SHP77 (cell line): Measurements from ENCODE around the gene GAK.
A peak's percentile ranks its signal among the peaks of the same experiment; 100 is the strongest.

ENCODE experiments used
- DNase-seq, 2 experiments: peaks; one replicate each; lab custom pipeline; 2025; lab: John Stamatoyannopoulos, UW

The GAK gene

DNA sequence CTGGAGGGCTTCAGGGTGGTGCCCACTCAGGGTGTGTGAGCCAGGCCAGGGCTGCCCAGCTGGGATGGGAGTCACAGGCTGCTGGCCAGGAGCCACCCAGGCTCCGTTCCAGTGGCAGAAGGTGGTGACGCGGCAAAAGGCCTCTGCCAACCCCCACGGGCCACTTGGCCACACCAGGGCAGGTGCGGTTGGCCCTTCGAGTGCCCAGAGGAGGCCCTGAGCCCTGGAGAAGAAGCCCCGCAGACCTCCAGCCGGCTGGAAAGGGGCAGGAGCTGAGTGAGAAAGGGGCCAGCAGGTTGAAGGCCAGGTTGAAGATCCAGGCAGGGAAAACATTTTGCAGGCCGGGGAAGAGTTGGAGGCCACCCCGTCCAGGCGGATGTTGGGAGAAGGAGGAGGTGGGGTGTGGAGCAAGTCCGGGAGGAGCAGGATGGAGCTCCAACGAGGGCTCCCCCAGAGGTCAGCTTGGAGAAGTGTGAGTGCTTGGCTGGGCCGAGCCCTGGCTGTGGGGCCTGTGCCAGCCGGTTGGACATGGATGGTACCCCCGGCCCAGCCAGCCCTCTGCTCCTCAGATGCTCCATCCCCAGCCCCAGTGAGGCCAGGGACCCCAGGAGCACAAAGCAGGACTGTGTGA, 103.4 kb downstream of the GAK start:
- peak; percentile 19 to 22 for DNase-seq

DNA sequence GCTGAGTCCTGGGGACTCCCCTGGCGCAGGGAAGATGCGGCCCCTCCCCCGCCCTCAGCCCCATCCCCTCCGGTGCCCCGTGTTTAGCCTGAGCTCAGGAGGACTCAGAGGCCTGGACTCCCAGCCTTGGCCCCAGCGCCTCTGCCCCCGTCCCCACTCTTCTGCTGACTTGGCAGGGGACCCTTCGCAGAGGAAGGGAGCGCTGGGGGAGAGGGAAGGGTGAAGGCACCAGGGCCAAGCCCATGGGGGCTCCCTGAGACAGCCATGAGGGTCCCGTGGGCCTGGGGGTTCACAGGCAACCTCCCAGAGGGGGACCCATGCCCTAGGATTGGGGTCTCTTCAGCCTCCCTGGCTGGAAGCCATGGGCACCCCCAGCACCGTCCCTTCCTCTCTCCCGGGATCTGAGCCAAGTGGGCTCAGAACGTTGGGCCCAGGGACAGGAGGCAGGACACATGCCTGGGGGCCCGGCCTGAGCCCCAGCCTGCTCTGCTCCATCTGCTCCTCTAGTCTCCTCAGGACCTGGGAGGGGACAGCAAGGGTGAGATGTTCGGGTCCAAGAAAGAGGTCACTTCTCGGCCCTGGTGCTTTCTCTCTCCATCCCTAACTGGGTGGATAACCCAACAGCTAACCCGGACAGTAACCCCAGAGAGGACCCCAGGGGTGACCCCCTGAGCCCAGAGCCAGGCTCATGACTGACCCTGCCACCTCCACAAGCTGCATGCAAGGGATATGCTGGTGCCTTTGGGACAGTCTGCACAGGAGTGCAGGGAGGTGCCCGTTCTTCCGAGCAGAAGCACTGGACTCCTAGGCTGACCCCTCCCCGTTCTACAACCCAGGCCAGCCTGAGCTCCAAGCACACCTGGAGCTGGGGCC, 104.7 kb downstream of the GAK start:
- no peak for DNase-seq

DNA sequence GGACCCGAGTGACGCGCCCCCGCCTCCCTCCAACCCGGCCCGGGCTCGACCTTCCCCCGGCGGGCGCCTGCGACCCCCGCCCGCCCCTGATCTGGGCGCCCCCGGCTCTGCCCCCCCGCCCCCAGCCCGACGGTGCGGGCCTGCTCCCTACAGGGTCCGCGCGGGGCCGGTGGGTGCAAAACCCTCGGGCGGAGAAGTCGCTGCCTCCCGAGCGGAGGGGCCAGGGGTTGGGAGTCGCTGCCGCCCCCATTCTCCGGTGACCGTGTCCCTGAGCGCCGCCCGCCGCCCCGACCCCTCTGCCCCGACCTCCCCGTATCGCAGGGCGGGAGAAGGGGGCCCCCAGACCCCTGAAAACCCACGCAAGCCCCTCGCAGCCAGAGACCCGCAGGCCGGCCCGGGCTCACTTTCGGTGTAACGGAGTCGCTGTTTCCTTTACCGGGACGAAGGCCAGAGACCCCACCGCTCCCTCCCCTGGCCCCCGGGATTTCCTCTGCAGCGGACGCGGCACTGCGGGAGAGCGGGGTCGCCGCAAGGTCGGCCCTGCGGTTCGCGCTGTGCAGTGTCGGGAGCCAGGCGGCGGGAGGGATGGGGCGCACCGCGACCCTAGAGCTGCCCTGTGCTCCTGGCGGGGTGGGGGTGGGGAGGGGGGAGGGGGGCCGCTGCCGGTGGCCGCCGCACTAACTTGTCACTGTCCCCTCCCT, 105.5 kb downstream of the GAK start:
- no peak for DNase-seq

DNA sequence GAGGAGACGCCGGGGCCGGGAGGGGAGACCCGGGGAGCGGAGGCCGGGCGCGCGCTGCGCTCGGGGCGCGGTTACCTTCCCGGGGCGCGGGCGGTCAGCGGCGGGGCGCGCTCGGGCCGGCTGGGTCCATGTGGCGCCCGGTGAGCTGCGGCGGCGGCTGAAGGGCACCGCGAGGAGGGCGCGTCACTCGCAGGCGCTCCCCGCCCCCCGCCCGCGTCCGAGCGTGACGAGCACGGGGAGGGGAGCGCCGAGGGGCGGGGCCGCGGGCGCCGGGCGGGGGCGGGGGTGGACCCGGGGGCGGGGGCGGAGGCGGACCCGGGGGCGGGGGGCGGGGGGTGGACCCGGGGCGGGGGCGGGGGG, 106.2 kb downstream of the GAK start, which contains the start of gene CPLX1:
Gene CPLX1, minus strand, starts transcription at position 159 of the 360 bp plus-strand sequence. CDS start 1,607 bp downstream, outside the sequence.
- DNase-seq, result peak in 1 of 2 experiments; percentile 5

DNA sequence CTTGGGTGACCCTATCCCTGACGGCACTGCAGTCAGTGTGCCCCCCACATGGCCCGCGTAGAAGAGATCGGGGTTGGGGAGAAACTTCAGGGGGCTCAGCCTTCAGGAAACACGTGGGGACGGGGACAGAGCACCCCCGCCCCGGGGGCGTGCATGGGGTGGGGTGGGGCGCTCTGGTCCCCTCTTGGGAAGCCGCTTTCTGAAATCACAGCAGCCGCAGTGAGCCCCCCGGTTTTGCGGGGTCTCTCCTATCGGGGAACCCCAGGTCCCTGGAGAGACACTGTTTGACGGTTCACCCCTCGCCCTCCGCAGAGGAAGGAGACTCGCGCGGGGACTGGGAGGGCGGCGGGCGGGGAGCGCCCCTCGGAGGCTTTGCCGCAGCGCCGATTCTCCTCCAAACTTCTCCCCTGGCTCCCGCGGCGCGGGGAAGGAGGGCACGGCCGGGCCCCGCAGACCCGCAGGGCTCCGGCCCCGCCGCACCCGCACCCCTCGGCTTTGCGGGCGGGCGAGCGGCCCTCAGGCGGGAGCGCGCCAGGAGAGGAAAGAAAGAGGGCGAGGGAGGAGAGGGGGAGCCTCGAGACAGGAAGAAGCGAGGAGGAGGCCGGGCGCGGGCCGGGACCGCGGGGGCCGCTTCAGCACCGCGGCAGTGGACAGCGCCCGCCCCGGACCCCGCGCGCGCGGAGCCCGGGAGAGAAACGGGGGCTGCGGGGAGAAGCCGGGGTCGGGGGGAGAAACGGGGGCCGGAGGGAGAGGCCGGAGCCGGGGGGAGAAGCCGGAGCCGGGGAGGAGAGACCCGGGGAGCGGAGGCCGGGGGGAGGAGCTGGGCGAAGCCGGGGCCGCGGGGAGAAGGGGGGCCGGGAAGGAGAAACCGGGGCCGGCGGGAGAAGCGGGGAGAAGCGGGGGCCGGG, 106.8 kb downstream of the GAK start:
- no peak for DNase-seq

DNA sequence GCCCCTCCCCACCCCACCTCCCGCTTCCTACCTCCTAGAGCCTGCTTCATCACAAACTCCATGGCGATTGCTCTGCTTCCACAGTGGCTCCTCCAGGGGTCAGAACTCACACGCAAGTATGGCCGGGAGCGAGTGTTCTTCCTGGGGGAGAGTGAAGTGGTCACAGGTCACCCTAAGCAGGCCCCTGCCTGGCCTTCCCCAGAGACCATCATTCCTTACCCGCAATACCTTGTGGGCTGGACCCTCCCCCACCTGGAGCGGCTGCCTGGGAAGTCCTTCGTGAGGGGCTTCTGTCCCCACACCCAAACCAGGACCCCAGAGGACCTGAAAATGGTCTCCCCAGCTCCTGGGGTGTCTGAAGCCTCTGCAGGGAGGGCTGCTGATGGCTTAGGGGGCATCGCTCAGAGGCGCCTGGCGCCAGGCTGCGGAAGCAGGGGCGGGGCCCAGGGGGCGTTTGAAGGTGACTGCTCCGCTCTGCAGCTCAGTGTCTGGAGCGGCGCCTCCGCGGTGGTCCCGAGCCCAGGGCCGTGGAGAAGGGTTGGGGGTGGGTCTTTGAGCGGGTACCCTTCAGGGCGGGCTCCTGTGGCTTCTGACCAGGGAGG, 107.6 kb downstream of the GAK start:
- DNase-seq, result no peak

DNA sequence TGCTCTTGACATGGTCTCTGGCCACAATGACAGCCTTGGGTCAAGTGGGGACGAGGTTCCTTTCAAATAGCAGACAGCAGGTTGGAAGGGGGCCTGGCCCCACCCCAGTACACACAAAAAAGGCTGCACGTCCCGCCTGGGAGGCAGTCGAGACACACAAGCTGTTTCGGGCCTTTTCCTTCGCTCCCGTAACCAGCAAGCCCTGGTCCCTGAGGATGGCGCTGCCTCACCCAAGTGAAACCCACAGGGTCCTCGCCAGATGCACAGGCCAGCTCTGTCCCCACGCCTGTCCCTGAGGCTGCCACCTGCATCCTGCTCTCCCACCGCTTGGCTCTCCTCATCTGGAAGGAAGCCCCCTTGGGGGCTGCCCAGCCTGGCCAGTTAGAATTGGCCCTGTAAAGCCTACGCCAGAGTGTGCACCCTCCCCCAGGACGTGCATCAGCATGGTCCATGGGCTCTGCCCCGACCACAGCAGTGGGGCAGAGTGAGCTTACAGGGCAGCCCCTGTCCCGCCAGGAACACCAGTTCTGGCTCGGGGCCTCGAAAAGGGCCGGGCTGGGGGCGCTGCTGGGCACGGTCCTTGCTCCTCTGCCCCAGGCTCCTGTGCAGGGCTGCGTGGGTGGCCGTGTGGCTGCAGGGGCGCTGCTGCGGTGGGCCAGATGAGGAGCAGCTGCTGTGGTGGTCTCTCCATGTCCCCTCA, 108.2 kb downstream of the GAK start:
- DNase-seq, result no peak

DNA sequence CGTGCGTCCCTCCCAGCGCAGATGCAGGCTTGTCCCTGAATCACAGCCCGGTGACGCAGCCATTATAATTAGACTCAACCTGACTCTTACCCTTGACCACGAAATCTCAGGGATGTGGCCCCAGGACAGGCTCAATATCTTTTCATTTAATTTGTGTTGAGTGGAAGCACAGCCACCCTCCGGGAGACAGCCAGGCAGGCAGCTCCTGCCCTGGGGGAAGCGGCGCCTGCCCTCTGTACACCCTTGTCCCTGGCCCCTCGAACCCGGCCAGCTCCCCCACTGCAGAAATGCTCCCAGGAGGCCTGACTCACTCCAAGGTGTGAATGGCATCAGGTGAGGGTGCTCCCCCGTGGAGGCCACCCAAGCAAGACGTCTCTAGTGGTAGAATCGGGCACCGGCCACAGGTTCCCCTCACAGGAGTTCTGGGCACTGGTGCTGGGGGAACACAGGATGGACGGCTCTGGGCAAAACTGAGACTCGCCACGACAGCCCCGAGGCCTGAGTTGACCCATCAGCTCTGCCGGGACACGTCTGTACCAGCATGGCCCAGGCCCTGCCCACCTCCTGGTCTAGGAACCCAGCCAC, 108.8 kb downstream of the GAK start:
- DNase-seq, result no peak

DNA sequence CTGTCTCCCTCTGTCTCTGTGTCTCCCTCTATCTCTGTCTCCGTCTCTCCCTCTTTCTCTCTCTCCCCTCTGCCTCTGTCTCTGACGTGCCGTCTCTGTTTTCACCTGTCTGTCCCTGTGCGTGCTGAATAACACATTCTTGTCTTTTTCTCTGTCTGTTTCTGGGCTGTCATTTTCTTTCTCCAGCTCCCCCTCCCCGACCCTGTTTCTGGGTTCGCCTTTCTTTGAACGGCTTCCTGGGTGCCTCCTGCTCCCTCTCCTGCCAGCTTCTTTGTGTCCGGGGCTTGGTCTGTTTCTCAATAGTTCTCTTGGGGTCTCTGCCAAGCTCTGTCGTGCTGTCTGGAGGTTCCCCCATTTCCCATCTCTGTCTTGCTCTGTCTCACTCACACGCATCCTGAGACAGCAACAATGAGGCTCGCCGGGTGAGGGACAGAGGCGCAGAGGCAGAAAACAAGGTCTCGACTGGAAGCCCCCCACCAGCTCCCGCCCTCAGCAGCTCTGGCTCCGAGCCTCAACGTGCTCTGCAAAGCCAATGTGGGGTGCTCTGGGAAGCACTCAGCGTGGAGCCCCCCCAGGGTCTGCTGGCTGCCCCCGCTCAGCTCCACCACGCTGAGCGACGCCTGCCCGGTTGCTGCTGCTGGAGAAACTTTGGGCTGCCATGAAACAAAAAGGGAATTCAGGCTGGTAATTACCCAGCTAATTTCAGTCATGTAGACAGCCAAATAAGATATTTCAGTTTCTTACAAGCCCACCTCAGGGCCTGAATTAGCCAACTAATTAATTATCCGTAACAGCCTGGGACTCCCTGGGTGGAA, 109.5 kb downstream of the GAK start:
- no peak for DNase-seq

DNA sequence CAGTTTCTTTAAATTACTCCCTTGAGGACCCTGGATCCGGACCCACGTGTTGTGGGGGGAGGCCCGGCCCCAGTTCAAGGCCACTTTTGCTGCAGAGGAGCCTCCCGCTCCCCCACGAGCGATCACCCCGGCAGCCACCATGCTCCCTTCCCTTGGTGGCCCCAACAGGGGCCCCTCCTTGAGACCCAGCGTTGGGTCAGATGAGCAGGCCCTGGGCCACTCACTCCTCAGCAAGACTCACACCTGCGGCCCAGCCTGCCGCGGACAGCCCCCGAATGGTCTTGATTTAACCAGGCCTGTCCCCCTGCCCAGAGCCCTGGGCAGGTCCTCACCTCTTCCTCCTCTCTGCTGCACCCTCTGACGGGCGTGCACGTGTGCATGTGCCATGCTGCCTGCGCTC, 110.5 kb downstream of the GAK start:
- no peak for DNase-seq

DNA sequence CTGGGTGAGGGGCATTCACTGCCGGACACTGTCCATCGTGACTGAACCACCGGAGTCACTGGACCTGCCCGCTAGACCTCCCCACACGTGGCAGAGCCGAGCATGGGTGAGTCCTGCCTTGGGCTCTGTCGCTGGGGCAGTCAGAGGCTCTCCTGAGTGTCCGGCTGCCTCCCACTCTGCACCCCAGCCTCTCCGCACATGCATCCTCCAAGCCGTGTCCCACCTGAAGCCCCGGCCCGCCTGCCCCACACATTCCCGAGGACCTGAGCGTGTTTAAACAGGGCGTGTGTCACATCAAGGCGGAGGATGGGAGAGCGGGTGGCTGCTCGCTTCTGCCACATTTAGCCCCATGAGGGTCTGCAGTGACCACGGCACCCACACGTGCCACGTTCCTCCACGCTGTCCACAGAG, 110.9 kb downstream of the GAK start:
- no peak for DNase-seq

DNA sequence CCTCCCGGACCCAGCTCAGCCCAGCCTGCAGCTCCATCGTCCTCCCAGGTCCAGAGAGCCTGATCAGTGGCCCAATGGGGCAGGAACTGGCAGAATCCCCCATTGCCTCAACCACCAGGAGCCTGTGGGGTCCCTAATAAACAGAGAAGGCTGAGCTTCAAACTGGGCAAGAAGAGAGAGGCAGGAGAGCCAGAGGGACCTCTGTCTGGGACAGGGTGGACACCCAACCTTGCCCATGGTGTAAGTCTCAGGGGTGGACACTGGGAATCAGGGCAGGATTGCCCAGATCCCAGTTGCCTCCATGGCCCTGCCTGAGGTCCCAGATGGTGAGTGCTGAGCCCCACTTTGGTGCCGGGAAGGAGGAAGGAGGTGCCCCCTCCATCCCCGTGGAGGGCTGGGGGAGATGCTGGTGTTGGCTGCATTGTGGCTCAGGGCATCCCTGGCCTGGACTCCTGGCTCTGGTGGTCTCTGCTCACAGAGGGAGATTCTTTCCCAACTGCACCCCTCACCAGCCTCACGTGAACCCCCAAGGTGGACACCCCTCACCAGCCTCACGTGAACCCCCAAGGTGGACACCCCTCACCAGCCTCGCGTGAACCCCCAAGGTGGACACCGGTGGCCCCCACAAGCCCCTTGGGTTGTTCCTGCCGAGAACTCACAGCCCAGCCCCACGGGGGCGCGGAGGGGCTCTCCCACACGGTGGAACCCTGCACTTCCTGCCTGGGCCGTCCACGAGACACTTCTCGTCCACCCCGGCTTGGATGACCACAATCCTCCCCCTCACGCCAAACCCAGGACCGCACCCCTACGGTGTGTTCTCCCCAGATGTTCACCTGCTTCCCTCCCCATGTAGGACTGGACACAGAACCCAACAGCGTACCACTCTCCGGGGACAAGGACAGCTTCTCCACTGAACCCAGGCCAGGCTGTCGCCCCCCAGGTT, 111.6 kb downstream of the GAK start:
- no peak for DNase-seq

DNA sequence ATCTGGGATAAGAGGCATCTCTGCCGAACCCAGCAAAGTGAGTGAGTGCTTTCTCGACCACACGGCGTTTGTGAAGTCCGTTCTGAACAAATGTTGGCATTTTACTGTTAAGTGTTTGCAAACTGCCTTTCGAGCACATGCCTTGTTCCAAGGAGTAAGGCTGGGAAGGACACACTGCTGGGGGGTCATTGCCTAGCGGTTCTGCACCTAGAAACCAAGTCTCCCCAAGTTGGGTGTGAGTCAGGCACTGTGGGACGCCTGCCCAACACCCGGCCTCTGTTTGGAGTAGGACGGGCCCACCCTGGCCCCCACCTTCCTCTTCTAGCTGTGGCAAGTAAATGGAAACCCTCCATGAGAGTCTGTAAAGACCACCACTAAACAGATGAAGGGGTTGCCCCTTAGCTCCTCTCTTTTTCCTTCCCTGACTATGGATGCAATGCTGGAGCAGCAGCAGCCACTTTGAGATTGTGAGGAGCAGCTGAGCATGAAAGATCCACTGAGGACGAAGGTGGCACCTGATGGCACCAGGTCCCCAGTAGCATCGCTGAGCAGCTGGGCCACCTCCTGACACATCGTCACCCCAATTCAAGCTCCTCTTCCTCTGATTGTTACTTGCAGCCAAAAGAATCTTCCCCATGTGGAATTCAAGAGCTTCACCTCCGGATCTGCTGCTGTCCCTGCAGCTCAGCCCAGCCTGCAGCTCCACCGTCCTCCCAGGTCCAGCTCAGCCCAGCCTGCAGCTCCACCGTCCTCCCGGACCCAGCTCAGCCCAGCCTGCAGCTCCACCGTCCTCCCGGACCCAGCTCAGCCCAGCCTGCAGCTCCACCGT, 112.5 kb downstream of the GAK start:
- DNase-seq, result no peak

DNA sequence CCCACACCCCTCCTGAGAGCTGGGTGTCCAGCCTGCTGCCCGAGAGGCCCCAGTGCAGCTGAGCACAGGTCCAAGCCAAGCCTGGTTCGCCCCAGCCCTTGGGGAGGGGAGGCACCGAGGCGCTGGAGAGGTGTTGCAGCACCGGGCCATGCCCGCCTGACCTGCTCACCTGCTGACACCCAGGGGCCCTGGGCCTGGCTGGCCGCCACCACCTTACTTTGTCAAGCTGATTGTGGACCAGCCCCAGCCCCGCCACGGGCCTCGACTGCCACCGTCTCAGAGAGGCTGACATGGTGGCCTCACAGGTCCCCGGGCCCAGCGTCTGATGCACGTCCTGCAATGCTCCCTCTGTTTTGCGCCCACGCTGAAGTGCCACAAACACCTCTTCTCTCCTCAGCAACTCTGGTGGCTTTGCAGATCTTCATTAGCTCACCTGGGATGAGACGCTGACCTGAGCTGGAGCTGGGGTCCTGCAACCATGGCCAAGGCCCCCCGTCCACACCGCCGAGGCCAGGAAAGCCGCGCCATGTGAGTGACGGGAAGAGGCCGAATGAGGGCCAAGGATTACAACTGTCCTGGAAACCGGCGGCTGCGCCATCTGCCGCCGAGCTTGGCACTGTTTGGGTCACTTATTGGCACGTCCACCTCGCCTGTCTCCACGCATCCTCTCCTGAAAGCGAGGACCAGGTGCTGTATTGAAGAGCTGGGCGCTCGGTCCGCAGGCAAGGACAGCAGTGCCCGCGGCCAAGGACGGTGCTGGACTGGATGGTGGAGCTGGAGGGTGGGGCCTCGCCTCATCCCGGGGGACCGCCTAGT, 113.8 kb downstream of the GAK start:
- no peak for DNase-seq

DNA sequence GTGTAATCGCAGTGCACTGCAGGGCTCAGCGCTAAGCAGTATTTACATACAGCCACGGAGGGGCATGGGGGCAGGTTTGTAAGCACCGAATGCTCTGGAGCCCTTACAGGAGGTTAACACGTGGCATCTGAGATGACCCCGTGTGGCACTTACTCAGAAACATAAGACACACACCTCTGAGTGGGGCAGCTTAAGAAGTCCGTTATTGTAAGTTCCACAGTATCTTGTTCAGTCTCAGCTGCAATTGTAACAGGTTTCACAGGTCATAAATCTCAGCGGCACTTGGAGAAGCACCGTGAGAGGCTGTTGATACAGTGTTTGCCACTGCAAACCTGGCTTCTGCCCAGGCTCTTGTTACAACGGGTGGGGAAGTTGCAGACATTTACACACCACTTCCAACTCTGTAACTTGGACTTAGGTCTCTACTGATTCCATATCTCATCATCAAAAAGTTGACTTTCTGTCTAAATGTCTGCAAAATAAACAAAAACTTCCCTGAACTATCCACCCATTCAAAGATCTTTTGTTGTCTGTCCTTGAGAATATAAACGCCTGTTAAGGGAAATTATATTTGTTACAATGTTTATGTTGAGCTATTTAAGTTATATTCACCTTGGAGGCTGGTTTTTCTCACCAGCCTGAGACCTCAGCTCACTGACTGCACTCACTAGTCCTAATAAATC, 116.5 kb downstream of the GAK start:
- DNase-seq, result no peak

DNA sequence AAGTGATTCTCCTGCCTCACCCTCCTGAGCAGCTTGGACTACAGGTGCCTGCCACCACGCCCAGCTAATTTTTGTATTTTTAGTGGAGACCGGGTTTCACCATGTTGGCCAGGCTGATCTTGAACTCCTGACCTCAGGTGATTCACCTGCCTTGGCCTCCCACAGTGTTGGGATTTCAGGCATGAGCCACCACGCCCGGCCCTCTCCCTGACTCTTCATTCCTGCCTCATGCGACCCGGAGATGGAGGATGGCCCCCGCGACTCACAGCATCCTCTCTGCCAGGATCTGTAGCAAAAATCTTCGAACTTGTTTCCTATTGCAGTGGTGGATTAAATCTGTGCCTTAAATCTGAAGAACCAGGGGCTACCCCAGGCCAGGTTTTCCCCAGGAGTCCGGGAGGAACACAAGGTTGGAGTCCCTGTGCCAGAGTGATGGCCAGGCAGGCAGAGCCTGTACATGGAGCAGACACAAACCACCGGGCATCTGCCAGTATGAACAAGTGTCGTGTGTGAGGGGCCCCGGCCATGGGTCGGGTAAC, 117.7 kb downstream of the GAK start:
- no peak for DNase-seq
